Erythroblast (primary cell): Measurements from ENCODE around the gene SCN3A.

Experiments
- GATA1 ChIP-seq: IDR thresholded peaks from 2 replicates; pipeline ENCODE4 v1.6.1; 2011; ENCODE audit warnings: low read depth, mild to moderate bottlenecking, control low read depth, low read length, moderate library complexity
- POLR2A ChIP-seq: IDR thresholded peaks from 2 replicates; pipeline ENCODE4 v1.6.1; 2011; ENCODE audit warnings: mild to moderate bottlenecking, low read length

DNA sequence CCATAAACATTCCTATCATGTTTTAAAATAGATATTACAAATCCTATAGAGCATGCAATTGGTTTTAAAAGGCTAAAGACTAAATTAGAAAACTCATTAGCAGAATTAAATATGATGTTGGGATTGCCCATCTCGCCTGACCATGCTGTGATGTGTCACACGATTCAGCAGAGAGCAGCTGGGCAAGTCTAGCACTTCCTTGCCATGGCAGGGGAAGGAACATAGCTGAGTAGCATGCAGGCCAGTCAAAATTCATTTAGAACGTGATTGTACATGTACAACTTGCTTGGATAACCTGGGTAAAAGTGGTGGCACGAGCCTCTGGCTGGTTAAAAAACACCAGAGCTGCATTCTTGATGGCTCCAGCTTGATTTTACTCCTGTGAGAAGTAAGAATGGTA, 81.3 kb downstream of the SCN3A start:
- no peak for TF ChIP-seq POLR2A
- TF ChIP-seq GATA1, result no peak
